ENCODE data around the gene PERP.
"Not testable (repeated sequence)": the region's sequence is repeated elsewhere in the genome, so short reads cannot be mapped to it uniquely, and the experiment has no call there.

The PERP gene

DNA sequence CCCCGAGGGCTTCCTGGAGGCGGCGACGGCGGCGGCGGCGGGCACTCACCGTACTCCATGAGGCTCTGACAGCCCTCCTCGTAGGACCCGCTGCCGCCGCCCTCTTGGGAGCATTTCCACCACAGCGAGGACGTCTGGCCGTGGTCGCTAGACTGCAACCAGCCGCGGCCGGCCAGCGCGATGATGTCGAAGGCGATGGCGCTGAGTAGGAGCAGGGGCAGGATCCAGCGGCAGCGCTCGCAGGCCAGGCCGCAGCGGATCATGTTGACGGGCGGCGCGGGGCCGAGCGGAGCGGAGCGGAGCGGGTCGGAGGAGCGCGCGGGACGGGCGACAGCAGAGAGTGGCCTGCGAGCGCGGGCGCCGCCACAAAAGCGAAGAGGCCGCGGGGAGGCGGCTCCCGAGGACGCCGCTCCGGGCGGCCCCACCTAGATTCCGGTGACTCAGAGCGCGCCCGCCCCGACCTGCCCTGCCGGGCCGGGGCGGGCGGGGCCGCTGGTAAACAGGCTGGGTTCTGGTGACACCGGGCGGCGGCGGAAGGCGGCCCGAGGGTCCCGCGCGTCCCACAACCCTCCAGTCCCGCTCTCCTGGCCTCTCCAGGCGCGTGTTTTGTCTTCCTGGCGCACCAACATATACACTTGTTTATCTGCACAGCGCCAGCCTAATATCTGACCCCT is at the start of gene PERP:
Gene PERP (minus strand): TSS at position 342 of the 674 bp plus-strand sequence. CDS start 79 bp downstream, at position 263.
- peak; percentile 52 to 66 for DNase-seq

DNA sequence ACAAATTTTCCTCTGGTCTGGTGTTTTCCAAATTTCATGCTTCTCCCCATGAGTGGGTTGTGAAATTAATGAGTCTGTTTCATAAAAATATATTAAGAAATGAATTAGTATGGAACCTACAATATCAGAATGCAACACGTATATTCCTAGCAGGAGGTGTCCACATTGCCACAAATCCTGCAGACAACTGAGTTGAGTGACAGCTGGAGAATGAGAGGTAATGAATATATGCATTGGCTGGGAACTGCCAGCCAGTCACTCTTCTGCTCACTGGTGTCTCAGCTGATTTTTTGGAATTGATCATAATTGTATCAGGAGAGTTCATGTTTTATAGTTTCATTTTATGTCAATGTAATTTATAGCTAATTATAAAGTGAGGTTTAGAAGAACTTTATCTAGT is 48.2 kb upstream of the PERP start:
- DNase-seq = no peak

DNA sequence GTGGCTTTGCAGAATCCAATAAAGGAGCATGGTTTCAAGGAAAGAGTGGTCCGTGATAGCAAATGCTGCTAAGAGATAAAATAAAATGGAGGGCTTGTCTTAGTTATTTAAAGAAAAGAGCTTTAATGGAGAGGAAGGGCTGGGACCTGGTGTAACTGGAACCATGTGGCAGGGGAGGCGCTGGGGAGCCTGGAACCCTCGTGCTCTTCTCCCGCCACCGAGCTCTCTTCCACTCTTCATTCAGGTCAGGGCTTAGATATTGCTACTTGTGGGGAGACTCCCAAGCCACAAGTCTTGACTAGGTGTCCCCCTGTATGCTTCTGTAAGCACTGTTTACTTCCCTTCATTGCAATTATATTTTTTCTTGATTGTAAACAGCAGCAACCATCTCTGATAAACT is 39.3 kb upstream of the PERP start:
- no peak for DNase-seq

DNA sequence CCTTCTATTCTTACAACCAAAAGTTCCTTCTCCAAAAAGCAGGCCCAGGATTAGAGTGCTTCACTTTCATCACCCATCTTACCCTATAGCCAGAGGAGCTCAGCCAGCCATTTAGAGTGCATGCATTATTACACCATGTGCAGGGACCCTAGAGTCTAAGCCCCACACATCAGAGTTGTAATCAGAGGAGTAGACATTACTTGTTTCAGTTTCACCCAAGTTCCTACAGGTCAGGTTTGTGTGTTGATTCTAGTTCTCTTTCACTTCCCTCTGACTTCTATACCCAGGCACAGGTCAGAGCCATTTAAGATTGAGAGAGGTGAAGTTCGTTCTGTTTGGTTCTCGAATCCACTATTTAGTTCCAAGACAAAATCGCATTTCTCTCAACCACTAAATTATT is 38.2 kb upstream of the PERP start:
- DNase-seq = no peak

DNA sequence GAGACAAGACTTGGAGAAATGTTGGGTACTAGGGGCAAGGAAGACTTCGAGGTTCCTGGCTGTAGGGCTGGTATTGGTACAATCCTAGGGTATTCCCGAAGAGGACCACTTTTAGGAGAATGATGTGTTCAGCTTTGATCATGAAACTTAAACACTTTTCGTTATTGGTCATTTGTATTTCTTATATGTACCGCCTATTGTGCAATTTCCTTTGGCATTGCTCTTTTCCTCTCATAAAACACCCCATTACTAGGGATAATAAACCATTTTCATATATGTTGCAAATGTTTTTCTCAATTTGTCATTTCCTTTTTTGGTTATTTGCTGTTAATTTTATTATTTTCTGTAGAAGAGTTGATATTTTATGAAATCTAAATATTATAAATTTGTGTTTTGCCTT is 35.6 kb upstream of the PERP start:
- no peak for DNase-seq

DNA sequence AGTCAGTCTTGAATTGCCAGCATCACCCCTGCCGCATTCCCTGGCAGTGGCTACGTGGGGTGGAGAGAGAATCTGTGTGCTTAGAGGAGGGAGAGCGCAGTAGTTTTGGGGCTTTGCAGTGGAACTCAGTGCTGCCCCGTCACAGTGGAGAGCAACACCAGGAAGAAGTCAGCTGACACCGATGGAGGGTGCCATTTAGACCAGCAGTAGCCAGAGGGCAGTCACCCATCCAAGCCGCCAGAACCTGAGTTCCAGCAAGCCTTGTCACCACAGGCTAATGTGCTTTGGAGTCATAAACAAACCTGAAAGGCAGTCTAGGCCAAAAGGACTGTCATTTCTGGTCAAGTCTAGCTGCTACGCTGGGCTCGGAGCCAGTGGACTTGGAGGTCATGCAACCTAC is 22.0 kb upstream of the PERP start:
- DNase-seq = no peak

DNA sequence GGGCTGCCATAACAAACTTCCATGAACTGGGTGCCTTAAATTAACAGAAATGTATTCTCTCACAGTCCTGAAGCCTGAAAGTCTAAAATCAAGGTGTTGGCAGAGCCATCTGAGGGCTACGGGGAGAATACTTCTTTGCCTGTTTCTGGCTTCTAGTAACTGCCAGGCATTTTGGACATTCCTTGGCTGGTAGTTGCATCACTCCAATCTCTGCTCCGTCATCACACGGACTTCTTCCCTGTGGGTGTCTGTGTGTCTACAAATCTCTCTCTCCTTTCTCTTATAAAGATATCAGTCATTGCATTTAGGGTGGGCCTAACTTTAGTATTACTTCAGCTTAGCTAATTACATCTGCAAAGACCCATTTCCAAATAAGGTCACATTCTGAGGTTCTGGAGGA is 20.9 kb upstream of the PERP start:
- no peak for DNase-seq

DNA sequence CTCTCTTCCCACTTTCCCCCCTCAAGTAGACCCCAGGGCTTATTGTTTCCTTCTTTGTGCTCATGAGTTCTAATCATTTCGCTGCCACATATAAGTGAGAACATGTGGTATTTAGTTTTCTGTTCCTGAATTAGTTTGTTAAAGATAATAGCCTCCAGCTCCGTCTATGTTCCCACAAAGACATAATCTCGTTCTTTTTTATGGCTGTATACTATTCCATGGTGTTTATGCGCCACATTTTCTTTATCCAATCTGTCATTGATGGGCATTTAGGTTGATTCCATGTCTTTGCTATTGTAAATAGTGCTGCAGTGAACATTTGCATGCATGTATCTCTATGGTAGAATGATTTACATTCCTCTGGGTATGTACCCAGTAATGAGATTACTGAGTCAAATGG is 16.9 kb upstream of the PERP start:
- DNase-seq = no peak

DNA sequence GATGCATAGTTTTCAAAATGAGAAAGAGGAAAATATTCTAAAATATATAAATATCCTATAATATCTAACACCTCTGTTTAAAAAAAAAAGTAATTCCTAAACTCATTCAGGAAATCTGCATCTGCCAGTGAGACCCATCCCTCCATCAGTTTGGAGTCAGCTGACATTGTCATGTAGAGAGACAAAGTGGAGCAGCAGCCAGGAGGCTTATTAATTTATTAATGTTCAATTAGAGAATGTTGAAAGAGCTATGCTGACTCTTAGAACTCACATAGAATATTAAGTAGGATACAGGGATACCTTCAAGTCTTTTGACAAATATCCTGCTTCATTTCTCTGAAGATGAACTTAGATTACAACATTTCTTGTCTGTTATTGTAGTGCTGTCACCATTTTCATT is 12.8 kb upstream of the PERP start:
- DNase-seq = no peak

DNA sequence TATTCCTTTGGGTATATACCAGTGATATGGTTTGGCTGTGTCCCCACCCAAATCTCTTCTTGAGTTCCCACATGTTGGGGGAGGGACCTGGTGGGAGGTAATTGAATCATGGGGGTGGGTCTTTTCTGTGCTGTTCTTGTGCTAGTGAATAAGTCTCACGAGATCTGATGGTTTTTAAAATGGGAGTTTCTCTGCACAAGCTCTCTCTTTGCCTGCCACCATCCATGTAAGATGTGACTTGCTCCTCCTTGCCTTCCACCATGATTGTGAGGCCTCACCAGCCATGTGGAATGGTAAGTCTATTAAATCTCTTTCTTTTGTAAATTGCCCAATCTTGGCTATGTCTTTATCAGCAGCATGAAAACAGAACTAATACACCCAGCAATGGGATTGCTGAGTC is 12.0 kb upstream of the PERP start:
- DNase-seq = not testable (repeated sequence)

DNA sequence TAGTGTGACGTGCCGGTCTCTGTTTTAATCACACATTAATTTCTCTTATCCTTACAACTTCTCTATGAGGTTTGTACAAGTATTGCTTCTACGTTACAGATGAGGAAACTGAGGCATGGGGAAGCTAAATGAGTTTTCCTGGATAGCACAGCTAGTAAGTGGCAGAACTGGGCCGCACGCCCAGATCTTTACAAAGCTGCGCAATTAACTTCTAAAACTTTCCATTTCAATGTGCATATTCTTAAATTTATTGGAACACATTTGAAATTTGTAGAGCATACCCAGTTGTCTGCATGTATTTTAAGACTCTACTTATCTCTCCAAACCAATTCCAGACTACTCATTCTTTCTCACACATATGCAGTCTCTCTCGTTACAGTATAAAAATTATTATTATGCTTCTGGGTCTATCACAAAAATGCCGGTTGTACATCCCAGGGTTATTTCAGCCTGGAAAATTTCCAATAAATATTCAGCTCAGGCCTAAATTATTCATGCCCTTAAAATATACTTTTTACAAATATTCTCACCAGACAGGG is 10.2 kb upstream of the PERP start:
- no peak for DNase-seq

DNA sequence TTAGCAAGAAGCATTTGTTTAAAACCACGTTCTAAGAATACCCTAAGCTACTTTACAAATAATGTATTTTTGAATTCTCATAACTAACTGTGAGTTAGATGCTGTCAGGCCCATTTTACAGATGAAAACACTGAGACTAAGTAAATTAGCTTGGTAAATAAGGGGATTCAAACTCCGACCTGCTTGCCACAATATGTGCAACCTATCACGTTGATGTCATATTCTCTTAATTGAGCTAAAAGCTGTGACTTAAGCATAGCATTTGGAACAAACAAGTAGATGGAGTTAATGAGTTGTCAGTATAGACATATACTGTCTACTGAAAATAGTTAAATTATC is 9.4 kb upstream of the PERP start:
- DNase-seq = no peak

DNA sequence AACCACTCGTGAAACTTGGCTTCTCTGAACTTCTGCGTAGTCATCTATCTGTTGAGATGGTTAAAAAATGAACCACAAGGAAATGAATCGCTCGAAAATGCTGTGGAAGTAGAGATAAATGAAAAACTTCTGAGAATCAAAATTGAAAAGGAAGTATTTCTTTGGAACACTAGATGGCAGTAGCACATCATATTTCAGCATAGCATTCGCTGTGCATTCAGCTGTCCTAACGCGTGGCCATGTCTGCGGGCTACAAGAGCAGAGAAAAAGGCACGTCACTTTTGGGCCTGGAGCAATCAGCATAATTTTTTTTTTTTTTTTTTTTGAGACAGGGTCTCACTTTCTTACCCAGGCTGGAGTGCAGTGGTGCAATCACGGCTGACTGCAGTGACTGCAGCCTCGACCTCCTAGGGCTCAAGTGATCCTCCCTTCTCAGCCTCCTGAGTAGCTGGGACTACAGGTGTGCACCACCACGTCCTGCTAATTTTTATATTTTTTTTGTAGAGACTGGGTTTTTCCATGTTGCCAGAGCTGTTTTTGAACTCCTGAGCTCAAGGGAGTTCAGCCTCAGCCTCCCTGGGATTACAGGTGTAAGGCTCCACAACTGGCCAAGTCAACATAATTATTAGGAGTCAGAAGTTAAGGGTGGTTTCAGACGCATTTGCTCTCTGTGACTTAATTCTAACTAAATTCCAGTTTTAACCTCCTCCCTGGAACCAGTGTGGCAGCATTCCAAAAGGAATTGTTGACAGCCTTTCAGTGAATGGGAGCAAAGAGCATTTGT is 8.8 kb upstream of the PERP start:
- DNase-seq = peak; percentile 46 to 71

DNA sequence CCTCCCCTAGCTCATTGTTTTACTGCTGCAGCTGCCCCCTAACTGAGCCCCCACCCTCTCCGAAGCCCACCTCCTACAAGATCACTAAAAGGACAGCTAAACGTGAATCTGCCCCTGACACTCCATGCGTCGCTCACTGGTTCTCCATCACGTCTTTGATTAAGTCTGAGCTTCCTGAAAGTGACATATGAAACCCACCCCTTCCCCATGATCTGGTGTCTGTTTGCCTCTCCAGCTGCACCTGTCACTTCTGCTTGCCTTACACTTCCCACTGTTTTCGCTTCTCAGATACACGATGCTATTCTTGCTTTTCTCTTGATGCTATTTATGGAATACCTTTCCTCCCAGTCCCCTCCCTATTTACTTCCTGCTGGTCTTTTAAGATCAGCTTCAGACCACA is 8.0 kb upstream of the PERP start:
- no peak for DNase-seq

DNA sequence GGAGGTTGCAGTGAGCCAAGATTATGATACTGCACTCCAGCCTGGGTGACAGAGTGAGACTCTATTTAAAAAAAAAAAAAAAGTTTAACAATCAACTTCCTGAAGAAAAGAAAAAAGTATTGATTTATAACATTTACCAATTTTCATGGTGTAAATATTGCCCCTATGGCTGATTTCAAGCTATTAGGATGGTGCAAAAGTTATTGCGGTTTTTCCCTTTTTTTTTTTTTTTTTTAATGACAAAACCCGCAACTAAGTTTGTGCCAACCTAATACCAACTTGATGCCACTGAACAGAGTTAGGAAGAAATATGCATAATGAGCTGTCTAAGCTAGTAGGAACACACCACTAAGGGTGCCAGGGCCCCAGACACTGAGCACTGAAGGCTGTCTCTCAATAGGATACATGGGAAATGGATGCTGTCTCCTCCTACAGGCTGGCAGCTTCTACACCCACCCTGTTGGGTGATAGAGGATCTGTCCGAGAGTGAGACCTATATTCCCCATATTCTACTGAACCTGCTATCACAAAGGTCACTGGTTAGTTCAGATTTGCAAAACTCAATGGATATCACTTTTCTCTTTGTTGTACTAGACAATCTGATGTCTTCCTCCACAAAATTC is 6.5 kb upstream of the PERP start:
- DNase-seq = no peak

DNA sequence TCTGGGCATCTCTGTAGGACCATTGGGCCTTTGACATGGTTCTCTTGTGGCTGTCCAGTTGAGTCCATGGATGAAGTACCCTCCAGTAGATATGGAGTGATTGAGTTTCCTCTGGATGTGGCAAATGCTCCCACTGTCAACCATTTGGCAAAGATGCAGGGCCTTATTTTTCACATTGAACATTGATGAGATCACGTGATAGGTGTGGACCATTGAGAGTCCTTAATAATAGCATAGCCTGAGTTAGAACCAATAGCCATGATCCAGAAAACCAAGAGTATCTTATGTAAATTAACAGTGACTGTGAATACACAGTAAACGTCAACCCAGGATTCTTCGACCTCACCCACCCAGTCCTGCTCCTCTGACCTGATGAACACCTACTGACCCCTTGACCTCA is 3.0 kb upstream of the PERP start:
- DNase-seq = no peak

DNA sequence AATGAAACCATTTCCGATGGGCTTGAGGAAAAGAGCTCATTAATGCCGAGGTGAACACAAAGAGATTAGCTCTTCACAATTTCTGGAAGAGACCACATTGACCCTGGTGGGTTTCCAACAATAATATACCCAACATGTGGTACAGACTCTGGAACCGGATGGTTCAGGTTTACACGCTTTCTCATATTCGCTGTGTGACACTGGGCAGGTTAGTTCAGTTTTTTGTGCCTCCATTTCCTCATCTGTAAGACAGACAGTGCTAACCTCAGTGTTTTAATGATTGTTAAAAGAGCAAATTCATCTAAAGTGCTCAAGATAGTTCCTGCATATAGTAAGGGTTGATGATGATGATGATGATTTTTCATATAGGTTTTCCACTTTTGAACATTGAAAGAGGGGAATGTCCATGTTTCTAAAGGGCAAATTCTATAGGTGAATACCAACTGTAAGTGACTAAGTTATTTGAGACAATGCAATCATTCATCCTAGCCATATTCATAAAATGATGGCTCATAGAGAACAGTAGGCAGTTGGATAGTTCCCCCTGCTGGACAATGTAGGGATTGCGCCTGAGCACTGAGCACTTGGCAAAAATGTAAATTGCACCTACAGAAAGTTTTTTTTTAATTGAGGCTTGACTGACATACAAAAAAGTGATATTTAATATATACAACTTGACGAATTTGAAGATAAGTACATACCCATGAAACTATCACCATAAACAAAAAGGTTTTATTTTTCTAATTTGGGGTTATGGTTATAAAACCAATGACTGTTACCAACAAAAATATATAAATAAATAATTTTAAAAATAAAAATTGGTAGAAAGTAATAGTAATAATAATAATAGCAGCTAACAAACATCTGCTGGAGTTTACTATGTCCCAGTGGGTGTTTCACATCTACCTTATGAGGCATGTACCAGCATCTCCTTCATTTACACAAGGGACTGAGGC is 2.1 kb upstream of the PERP start:
- peak; percentile 74 to 82 for DNase-seq

DNA sequence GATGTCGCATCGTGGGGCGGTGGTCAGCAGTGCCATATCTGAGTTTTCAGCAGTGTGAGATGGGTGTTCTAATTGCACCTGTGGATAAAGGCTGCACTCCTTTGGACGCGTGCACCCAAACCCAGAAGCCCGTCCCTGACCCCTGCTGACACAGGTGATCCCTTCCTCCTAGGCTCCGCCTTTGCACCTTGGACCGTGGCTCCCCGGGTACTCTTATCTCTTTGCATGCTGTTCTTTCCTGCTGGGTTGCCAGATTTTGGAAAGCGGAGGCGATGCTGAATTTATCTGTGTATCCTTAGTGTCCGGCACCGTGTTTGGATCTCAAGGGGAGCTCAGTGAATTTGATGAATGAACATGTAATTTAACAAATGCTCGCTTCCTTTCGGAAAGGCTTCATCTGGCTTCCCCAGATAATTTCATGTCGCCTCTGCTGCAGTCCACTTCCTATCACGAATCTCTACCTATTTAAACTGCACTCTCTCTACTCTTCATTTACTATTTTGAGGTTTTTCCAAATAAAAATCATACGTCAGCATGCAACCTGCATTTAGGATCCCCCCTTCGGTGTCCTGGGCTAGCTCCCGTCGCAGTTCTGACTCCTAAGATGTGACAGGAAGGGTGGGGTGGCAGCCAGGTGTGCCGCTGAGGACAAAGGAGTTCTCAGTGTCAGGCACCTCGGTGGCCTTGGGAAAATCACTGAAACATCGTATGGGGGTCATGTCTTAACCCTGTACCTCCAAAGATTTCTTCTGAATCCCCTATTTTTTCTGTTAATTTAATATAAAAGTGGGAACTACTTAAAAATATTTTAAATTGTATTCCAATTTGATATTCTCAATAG is 753 bp upstream of the PERP start:
- peak in 1 of 2 donors; percentile 15 for DNase-seq

DNA sequence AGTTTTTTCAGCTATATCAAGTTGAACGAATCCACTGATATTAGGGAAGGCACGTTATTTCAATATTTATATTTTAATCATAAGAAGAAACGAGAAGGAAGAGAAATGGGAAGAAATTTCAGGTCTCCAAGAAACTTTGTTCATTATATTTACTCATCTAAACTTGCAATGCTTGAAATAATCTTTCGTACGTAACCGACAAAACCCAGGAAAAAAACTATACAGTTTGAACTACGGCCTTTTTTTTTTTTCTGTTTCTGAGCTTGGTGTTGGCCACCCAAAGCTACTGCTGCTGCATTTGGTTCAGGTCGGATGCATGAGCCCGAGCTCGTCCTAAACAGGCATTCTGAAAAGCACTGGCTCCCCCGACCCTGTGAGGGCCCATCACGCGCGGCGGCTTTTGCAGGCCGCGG is 548 bp downstream of the PERP start:
- no peak for DNase-seq

DNA sequence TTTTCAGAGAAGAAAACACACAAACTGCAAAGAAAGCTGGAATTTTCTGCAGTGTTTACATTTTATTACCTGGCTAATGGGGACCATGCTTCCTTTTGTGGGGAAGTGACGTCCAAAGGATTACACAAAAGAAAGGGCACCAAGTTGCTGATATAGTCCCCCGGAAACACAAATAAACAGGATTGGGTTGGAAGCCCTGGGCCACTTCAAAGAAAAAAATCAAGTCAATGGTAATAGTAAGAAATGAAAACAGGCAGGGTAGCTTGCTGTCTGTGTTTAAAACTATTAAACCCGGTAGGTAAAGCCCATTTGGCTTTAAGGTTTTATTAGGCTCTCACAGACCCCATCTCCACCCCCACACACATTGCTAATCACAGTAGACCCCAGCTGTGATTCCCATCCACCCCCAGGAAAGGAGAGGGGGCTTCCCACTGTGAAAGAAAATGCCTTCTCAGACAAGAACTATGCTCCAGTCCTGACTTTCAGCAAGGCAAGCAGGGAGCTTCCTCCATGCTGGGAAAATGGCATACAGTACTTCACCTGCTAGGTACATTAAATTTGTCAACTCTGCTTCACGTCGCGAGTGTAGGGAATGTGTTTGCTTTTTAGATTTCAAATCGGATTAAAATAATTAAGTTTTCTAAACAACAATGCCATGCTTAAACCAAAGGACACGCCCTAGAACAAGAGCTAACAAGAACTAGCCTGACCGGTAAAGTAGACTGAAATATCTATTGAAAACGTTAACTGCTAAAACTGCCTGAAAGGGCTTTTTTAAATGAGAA is 1.1 kb downstream of the PERP start:
- DNase-seq = no peak

DNA sequence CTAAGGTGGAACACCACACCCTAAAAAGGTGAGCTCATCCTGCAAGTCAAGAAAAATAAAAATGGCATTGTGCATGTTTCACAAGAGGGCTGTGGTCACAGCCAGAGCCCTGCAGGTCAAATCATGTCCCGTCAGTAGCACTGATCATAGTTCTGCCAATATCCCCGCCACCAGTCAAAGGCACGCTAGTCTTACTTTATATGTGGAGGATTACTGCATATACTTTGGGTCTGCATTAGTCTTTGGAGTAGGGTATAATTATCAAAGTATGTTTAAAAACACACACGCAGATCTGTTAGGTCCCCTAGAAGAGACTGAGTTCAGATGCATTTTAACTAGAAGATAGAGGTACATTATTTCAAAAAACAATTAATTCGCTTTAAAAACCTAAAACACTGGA is 1.8 kb downstream of the PERP start:
- DNase-seq = no peak

Data from CD4-positive, alpha-beta T cell treated with Interleukin-4 for 1 hour (primary cell).